Erythroblast (primary cell): ENCODE data around the gene CELF4.

ENCODE experiments used
- GATA1 ChIP-seq: IDR thresholded peaks from 2 replicates; pipeline ENCODE4 v1.6.1; 2011; ENCODE audit warnings: low read depth, mild to moderate bottlenecking, control low read depth, low read length, moderate library complexity
- POLR2A ChIP-seq: IDR thresholded peaks from 2 replicates; pipeline ENCODE4 v1.6.1; 2011; ENCODE audit warnings: mild to moderate bottlenecking, low read length

GRCh38 chr18:37313624-37314023, 252.0 kb downstream of the CELF4 start:
- no peak for TF ChIP-seq POLR2A
- no peak for TF ChIP-seq GATA1
